HepG2 (cell line): ENCODE results near the gene NUTF2. TPM values are rescaled to one million over a fixed set of nuclear protein-coding genes. Genes with fewer than 3 reads are reported as not detected.

Experiments
- GATAD1 ChIP-seq: IDR thresholded peaks from 2 replicates; pipeline ENCODE4 v1.6.1; 2016; ENCODE audit warnings: missing genetic modification reagents, missing compliant biosample characterization
- GFI1 ChIP-seq: sonication (generic); formaldehyde crosslinking; IDR thresholded peaks from 2 replicates; pipeline ENCODE4 v1.5.0; 2020; ENCODE audit warnings: missing genetic modification reagents, mild to moderate bottlenecking, borderline replicate concordance
- MXI1 ChIP-seq: IDR thresholded peaks from 3 replicates; pipeline ENCODE4 v1.6.1; 2012; ENCODE audit warnings: low read depth, low read length, inconsistent platforms, borderline replicate concordance
- PCBP2 ChIP-seq: fragments of 200-400 bp; formaldehyde crosslinking; optimal IDR thresholded peaks from 2 replicates; pipeline ENCODE3; 2018; ENCODE audit warnings: low read length, low read depth; ENCODE audit not compliant: poor library complexity, severe bottlenecking
- POLR2G ChIP-seq: fragments of 200-400 bp; formaldehyde crosslinking; IDR thresholded peaks from 2 replicates; pipeline ENCODE4 v1.6.1; 2018; ENCODE audit warnings: mild to moderate bottlenecking, low read depth, low read length, moderate library complexity
- TBL1XR1 ChIP-seq: fragments of 150-350 bp; IDR thresholded peaks from 2 replicates; pipeline ENCODE4 v1.6.1; 2014; ENCODE audit warnings: borderline replicate concordance, low read length; ENCODE audit not compliant: partially characterized antibody
- TBX3 ChIP-seq: fragments of 450-650 bp; IDR thresholded peaks from 2 replicates; pipeline ENCODE4 v1.6.1; 2017; ENCODE audit warnings: antibody characterized with exemption, mild to moderate bottlenecking, inconsistent platforms, borderline replicate concordance
- ZFP41 ChIP-seq: sonication (generic); formaldehyde crosslinking; IDR thresholded peaks from 2 replicates; pipeline ENCODE4 v1.4.0; 2020; ENCODE audit warnings: mild to moderate bottlenecking, missing genetic modification reagents, borderline replicate concordance
- ZNF556 ChIP-seq: sonication (generic); formaldehyde crosslinking; IDR thresholded peaks from 2 replicates; pipeline ENCODE4 v1.4.0; 2020; ENCODE audit warnings: mild to moderate bottlenecking, missing genetic modification reagents, borderline replicate concordance
- ZSCAN22 ChIP-seq: sonication (generic); formaldehyde crosslinking; IDR thresholded peaks from 2 replicates; pipeline ENCODE4 v1.4.0; 2020; ENCODE audit warnings: mild to moderate bottlenecking, missing genetic modification reagents
- ZSCAN30 ChIP-seq: sonication (generic); formaldehyde crosslinking; IDR thresholded peaks from 2 replicates; pipeline ENCODE4 v1.5.0; 2020; ENCODE audit warnings: mild to moderate bottlenecking, missing genetic modification reagents
- polyA plus RNA-seq, 8 experiments: library from polyadenylated mRNA; depleted of rRNA in 3 of 8; stranded (reverse) in 7 of 8; unstranded in 1 of 8; fragments of >200 nt; fragmentation: Illumina TruSeq in 4 of 8; extraction: Trizol in 4 of 8; gene quantifications; 2 replicates each; pipeline versions ENCODE4 v1.2.1 to v1.2.3, GENCODE V29; 2011 to 2016; ENCODE audit warnings: low read depth in 4 of 8, missing spikeins in 1 of 8, mixed read lengths in 1 of 8; ENCODE audit not compliant: insufficient read depth in 1 of 8
- total RNA-seq, 5 experiments: library from RNA; depleted of rRNA; stranded (reverse); fragments of >200 nt; fragmentation: Illumina TruSeq; extraction: Trizol; gene quantifications; 2 replicates each; pipeline ENCODE4 v1.2.3, GENCODE V29; 2016; ENCODE audit warnings: low read depth in 1 of 5
- TF ChIP-seq, protein P1 (sequence below): sonication (generic); formaldehyde crosslinking; IDR thresholded peaks from 2 replicates; pipeline ENCODE4 v1.4.0; 2020; ENCODE audit warnings: missing genetic modification reagents, borderline replicate concordance
- TF ChIP-seq, protein P2 (sequence below): sonication (generic); formaldehyde crosslinking; IDR thresholded peaks from 2 replicates; pipeline ENCODE4 v1.5.0; 2020; ENCODE audit warnings: mild to moderate bottlenecking, missing genetic modification reagents, borderline replicate concordance
- TF ChIP-seq, protein P3 (sequence below): sonication (generic); formaldehyde crosslinking; IDR thresholded peaks from 2 replicates; pipeline ENCODE4 v1.4.0; 2020; ENCODE audit warnings: low read depth, mild to moderate bottlenecking, missing genetic modification reagents

Gene NUTF2
- total and polyA plus RNA-seq, 2 of the 13 experiments (the other 11 are each of a cell fraction or from before 2014, with no cell fraction given), result 168 to 214 TPM

DNA sequence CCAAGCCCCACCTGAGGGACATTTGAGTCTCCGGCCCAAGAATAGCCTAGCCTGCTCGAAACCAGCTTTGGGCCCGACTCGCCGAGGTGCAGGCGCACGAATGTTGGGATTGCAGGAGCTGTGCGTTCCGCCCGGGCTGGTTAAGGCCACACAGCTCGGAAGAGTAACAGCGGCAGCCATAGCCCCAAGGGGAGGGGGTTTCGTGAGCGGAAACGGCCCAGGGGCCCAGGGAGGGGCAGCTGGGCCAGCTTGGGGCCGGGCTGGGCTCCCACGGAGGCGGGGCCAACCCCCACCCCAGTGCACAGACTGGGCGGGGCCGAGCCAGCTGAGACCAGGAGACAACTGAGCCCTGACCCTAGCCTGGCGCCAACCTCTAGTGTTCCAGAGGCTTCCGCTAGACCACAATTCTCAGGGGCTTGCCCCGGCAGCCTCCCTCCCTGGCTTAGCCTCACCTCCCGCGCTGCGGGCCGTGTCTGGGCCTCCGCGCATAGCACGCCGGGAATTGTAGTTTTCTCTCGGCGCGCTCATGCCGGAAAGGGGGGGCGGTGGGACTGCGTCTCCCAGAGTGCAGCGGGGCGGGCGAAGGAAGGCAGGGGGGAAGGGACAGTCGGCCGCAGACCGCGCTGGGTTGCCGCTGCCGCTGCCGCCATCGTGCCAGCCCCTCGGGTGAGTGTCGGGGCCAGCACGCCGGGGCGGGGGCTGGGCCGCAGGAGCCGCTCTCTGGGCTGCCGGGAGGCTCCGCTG is at the start of gene NUTF2 (continued):
- TF ChIP-seq ZSCAN30 (CRISPR knock-in tag), result peak; percentile 91
- peak; percentile 46 for TF ChIP-seq TBL1XR1
- TF ChIP-seq MXI1, result peak; percentile 85; the same call in 2 of the 3 replicates
- peak; percentile 81 for TF ChIP-seq POLR2G
- TF ChIP-seq GATAD1 (CRISPR knock-in tag), result peak; percentile 81
- no peak for TF ChIP-seq PCBP2
- TF ChIP-seq ZSCAN22 (CRISPR knock-in tag), result peak; percentile 23; the same call in 1 of the 2 replicates
- TF ChIP-seq TBX3, result peak; percentile 73
- peak; percentile 90; the same call in 1 of the 2 replicates for TF ChIP-seq ZNF556 (CRISPR knock-in tag)
- TF ChIP-seq, protein P1, sequence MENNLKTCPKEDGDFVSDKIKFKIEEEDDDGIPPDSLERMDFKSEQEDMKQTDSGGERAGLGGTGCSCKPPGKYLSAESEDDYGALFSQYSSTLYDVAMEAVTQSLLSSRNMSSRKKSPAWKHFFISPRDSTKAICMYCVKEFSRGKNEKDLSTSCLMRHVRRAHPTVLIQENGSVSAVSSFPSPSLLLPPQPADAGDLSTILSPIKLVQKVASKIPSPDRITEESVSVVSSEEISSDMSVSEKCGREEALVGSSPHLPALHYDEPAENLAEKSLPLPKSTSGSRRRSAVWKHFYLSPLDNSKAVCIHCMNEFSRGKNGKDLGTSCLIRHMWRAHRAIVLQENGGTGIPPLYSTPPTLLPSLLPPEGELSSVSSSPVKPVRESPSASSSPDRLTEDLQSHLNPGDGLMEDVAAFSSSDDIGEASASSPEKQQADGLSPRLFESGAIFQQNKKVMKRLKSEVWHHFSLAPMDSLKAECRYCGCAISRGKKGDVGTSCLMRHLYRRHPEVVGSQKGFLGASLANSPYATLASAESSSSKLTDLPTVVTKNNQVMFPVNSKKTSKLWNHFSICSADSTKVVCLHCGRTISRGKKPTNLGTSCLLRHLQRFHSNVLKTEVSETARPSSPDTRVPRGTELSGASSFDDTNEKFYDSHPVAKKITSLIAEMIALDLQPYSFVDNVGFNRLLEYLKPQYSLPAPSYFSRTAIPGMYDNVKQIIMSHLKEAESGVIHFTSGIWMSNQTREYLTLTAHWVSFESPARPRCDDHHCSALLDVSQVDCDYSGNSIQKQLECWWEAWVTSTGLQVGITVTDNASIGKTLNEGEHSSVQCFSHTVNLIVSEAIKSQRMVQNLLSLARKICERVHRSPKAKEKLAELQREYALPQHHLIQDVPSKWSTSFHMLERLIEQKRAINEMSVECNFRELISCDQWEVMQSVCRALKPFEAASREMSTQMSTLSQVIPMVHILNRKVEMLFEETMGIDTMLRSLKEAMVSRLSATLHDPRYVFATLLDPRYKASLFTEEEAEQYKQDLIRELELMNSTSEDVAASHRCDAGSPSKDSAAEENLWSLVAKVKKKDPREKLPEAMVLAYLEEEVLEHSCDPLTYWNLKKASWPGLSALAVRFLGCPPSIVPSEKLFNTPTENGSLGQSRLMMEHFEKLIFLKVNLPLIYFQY (CRISPR knock-in tag), result peak; percentile 96
- peak; percentile 88; the same call in 1 of the 2 replicates for TF ChIP-seq GFI1 (CRISPR knock-in tag)
- 0 out of 2 replicates have a peak, but pooled peaks have one; percentile 17 for TF ChIP-seq ZFP41
- TF ChIP-seq, protein P2, sequence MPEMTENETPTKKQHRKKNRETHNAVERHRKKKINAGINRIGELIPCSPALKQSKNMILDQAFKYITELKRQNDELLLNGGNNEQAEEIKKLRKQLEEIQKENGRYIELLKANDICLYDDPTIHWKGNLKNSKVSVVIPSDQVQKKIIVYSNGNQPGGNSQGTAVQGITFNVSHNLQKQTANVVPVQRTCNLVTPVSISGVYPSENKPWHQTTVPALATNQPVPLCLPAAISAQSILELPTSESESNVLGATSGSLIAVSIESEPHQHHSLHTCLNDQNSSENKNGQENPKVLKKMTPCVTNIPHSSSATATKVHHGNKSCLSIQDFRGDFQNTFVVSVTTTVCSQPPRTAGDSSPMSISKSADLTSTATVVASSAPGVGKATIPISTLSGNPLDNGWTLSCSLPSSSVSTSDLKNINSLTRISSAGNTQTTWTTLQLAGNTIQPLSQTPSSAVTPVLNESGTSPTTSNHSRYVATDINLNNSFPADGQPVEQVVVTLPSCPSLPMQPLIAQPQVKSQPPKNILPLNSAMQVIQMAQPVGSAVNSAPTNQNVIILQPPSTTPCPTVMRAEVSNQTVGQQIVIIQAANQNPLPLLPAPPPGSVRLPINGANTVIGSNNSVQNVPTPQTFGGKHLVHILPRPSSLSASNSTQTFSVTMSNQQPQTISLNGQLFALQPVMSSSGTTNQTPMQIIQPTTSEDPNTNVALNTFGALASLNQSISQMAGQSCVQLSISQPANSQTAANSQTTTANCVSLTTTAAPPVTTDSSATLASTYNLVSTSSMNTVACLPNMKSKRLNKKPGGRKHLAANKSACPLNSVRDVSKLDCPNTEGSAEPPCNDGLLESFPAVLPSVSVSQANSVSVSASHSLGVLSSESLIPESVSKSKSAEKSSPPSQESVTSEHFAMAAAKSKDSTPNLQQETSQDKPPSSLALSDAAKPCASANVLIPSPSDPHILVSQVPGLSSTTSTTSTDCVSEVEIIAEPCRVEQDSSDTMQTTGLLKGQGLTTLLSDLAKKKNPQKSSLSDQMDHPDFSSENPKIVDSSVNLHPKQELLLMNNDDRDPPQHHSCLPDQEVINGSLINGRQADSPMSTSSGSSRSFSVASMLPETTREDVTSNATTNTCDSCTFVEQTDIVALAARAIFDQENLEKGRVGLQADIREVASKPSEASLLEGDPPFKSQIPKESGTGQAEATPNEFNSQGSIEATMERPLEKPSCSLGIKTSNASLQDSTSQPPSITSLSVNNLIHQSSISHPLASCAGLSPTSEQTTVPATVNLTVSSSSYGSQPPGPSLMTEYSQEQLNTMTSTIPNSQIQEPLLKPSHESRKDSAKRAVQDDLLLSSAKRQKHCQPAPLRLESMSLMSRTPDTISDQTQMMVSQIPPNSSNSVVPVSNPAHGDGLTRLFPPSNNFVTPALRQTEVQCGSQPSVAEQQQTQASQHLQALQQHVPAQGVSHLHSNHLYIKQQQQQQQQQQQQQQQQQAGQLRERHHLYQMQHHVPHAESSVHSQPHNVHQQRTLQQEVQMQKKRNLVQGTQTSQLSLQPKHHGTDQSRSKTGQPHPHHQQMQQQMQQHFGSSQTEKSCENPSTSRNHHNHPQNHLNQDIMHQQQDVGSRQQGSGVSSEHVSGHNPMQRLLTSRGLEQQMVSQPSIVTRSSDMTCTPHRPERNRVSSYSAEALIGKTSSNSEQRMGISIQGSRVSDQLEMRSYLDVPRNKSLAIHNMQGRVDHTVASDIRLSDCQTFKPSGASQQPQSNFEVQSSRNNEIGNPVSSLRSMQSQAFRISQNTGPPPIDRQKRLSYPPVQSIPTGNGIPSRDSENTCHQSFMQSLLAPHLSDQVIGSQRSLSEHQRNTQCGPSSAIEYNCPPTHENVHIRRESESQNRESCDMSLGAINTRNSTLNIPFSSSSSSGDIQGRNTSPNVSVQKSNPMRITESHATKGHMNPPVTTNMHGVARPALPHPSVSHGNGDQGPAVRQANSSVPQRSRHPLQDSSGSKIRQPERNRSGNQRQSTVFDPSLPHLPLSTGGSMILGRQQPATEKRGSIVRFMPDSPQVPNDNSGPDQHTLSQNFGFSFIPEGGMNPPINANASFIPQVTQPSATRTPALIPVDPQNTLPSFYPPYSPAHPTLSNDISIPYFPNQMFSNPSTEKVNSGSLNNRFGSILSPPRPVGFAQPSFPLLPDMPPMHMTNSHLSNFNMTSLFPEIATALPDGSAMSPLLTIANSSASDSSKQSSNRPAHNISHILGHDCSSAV (CRISPR knock-in tag), result no peak
- TF ChIP-seq, protein P3, sequence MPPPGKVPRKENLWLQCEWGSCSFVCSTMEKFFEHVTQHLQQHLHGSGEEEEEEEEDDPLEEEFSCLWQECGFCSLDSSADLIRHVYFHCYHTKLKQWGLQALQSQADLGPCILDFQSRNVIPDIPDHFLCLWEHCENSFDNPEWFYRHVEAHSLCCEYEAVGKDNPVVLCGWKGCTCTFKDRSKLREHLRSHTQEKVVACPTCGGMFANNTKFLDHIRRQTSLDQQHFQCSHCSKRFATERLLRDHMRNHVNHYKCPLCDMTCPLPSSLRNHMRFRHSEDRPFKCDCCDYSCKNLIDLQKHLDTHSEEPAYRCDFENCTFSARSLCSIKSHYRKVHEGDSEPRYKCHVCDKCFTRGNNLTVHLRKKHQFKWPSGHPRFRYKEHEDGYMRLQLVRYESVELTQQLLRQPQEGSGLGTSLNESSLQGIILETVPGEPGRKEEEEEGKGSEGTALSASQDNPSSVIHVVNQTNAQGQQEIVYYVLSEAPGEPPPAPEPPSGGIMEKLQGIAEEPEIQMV (CRISPR knock-in tag), result 0 out of 2 replicates have a peak, but pooled peaks have one; percentile 58
